Sigmoid colon (tissue), 7 donors: ENCODE results near the gene CNTD1. TPM values are rescaled to one million over a fixed set of nuclear protein-coding genes. Genes with fewer than 3 reads are reported as not detected.

Source experiments
- DNase-seq: peaks from one replicate; pipeline ENCODE4 v3.0.0-alpha.2; 2019
- H3K27ac ChIP-seq, 4 donors: fragments of 200-600 bp; sonication (generic); one replicate each; pipeline ENCODE4 v1.5.1; 2016 to 2019; ENCODE audit warnings: mild to moderate bottlenecking in 1 of 4
- H3K27me3 ChIP-seq, 3 donors: fragments of 200-600 bp; sonication (generic); one replicate each; pipeline ENCODE4 v1.5.1; 2019; ENCODE audit warnings: mild to moderate bottlenecking in 1 of 3
- H3K36me3 ChIP-seq, 4 donors: fragments of 200-600 bp; sonication (generic); one replicate each; pipeline ENCODE4 v1.5.1; 2016 to 2019
- H3K4me1 ChIP-seq, 4 donors: fragments of 200-600 bp; sonication (generic); one replicate each; pipeline ENCODE4 v1.5.1; 2017 to 2019
- H3K4me3 ChIP-seq, 4 donors: fragments of 200-600 bp; sonication (generic); one replicate each; pipeline ENCODE4 v1.5.1; 2017 to 2019; ENCODE audit warnings: mild to moderate bottlenecking in 2 of 4, moderate library complexity in 1 of 4
- H3K9me3 ChIP-seq, 4 donors: fragments of 200-600 bp in 3 of 4; sonication (generic) in 3 of 4; one replicate each; pipeline versions ENCODE4 v1.5.1 to v1.6.1; 2013 to 2019
- CTCF ChIP-seq, 4 experiments: fragments of 450-650 bp in 3 of 4; fragments of 200-600 bp in 1 of 4; IDR thresholded peaks; one replicate each; pipeline ENCODE4 v1.5.1; 2016 to 2019; ENCODE audit warnings: antibody characterized with exemption in 4 of 4, mild to moderate bottlenecking in 3 of 4, moderate library complexity in 2 of 4
- EP300 ChIP-seq, 4 donors: sonication (generic); formaldehyde crosslinking; IDR thresholded peaks; one replicate each; pipeline ENCODE4 v1.6.1; 2017; ENCODE audit warnings: antibody characterized with exemption in 4 of 4
- POLR2A ChIP-seq, 2 donors: fragments of 450-650 bp; IDR thresholded peaks; one replicate each; pipeline ENCODE4 v1.6.1; 2016; ENCODE audit warnings: antibody characterized with exemption in 2 of 2, mild to moderate bottlenecking in 2 of 2, moderate library complexity in 2 of 2
- POLR2AphosphoS5 ChIP-seq, 4 donors: sonication (generic); formaldehyde crosslinking; IDR thresholded peaks; one replicate each; pipeline ENCODE4 v1.6.1; 2017; ENCODE audit warnings: antibody characterized with exemption in 4 of 4
- WGBS, 2 donors: extraction: QIAGEN DNeasy Blood & Tissue Kit; methylation state at CpG; one replicate each; pipeline ENCODE4 v1.1.7; 2013; 5-methylcytosine and 5-hydroxymethylcytosine counted together
- intact Hi-C: fragments of 100-400 bp; cut with DNase I; formaldehyde crosslinking; loops from one replicate; pipeline ENCODE4 v1.15.1; 2023
- polyA plus RNA-seq, 3 donors: library from polyadenylated mRNA; stranded (reverse); fragments of 200-250 nt; gene quantifications; one replicate each; pipeline ENCODE4 v1.2.3, GENCODE V29; 2013
- total RNA-seq, 4 donors: library from RNA; depleted of rRNA; stranded (reverse); fragments of >200 nt; gene quantifications; one replicate each; pipeline ENCODE4 v1.1.0, GENCODE V29; 2016
- donor health status: healthy with polysubstance abuse.
- donor health status: Bipolar disorder and iron deficiency.
- donor health status: healthy.

Gene CNTD1
- total RNA-seq (under 1 TPM in 1 of 4 donors, not detected in 3; 0.33 TPM), polyA plus RNA-seq (1 to 10 TPM in 2 of 3 donors, under 1 TPM in 1; 0.42 to 7.2 (median 4.2) TPM)

GRCh38 chr17:42798383-42799380 lies at the start of gene CNTD1, which contains the start of gene COA3:
CNTD1 (plus strand) TSS chr17:42798861; CDS start chr17:42799068, 207 bp downstream.
COA3 (minus strand) TSS chr17:42798704; CDS start chr17:42798681, 23 bp downstream.
- peaks cover 0 to 25% (median 22%) of the 10 kb centered on the region in 4 donors for H3K4me1 ChIP-seq
- no peak for TF ChIP-seq CTCF (IDR thresholded peaks at IDR 0.05)
- no peak for TF ChIP-seq EP300 (IDR thresholded peaks at IDR 0.05)
- TF ChIP-seq POLR2A (IDR thresholded peaks at IDR 0.05) = peak in 1 of 2 donors; percentile 33
- peak in 3 of 4 donors; percentile 50 to 63 (median 60) for TF ChIP-seq POLR2AphosphoS5 (IDR thresholded peaks at IDR 0.05)

GRCh38 chr17:42748908-42749798 lies 49.5 kb upstream of the CNTD1 start:
- H3K4me3 ChIP-seq = no peak overlapping the region
- TF ChIP-seq POLR2AphosphoS5 (IDR thresholded peaks at IDR 0.05) = no peak
- TF ChIP-seq POLR2A (IDR thresholded peaks at IDR 0.05) = no peak
- DNase-seq = peak; percentile 70
- no peaks in the 10 kb centered on the region for H3K36me3 ChIP-seq
- H3K27ac ChIP-seq = peak overlapping the region; percentile 10 to 72 (median 22)
- H3K27me3 ChIP-seq = no peaks in the 10 kb centered on the region
- peaks cover 0 to 13% (median 8%) of the 10 kb centered on the region in 4 donors for H3K4me1 ChIP-seq
- H3K9me3 ChIP-seq = no peaks in the 10 kb centered on the region
- intact Hi-C loops = no loop called here
- 79% methylated on average over 11 of the region's 11 CpGs for WGBS, 2 donors

More at GRCh38 chr17:42798383-42799380, at the start of gene CNTD1, which contains the start of gene COA3:
- peak within 1 kb of the TSS; percentile 72 to 88 (median 81) for H3K4me3 ChIP-seq
- no peaks in the 10 kb centered on the region for H3K9me3 ChIP-seq
- H3K27me3 ChIP-seq = no peaks in the 10 kb centered on the region
- peaks cover 0 to 23% (median 0%) of the 10 kb centered on the region in 4 donors for H3K36me3 ChIP-seq
- DNase-seq = peak; percentile 92
- H3K27ac ChIP-seq = peak within 1 kb of the TSS; percentile 78 to 81 (median 80)
- 27% methylated on average over 66 of the region's 66 CpGs for WGBS, 2 donors
- intact Hi-C loops = no loop called here

- intact Hi-C loops = no loop called here
- Histone ChIP-seq H3K27me3 (no peaks in the 10 kb centered on the region), H3K4me3 (no peak overlapping the region), H3K27ac (peak overlapping the region in 3 of 4 donors; percentile 10 to 72 (median 38)), H3K4me1 (peaks cover 0 to 8% (median 3%) of the 10 kb centered on the region in 4 donors), H3K36me3 (no peaks in the 10 kb centered on the region), H3K9me3 (no peaks in the 10 kb centered on the region)
- WGBS, 2 donors = 33 to 67% methylated on average over 3 of the region's 3 CpGs
- DNase-seq = no peak
- no peak for TF ChIP-seq POLR2AphosphoS5 (IDR thresholded peaks at IDR 0.05)
- no peak for TF ChIP-seq POLR2A (IDR thresholded peaks at IDR 0.05)
- no peak for TF ChIP-seq EP300 (IDR thresholded peaks at IDR 0.05)
- TF ChIP-seq CTCF (IDR thresholded peaks at IDR 0.05) = no peak
Observed at GRCh38 chr17:42750739-42751344, 47.8 kb upstream of the CNTD1 start.

- no peaks in the 10 kb centered on the region for H3K36me3 ChIP-seq
- H3K9me3 ChIP-seq = no peaks in the 10 kb centered on the region
- peaks cover 0 to 8% (median 3%) of the 10 kb centered on the region in 4 donors for H3K4me1 ChIP-seq
- intact Hi-C loops = no loop called here
- no peak overlapping the region for H3K27ac ChIP-seq
- 82% methylated on average over 7 of the region's 7 CpGs for WGBS, 2 donors
- H3K27me3 ChIP-seq = no peaks in the 10 kb centered on the region
- H3K4me3 ChIP-seq = no peak overlapping the region
- TF ChIP-seq EP300 (IDR thresholded peaks at IDR 0.05) (no peak), POLR2A (IDR thresholded peaks at IDR 0.05) (no peak), POLR2AphosphoS5 (IDR thresholded peaks at IDR 0.05) (no peak), CTCF (IDR thresholded peaks at IDR 0.05) (no peak)
- DNase-seq = no peak
Observed at GRCh38 chr17:42751628-42752027, 47.0 kb upstream of the CNTD1 start.
